GM19395 (cell line): ENCODE results near the gene COPS2.
"Not testable (repeated sequence)": the region's sequence is repeated elsewhere in the genome, so short reads cannot be mapped to it uniquely, and the experiment has no call there.

Source experiments
- ATAC-seq: cut with Tn5 transposase; IDR thresholded peaks from one replicate; pipeline ENCODE4 v1.9.1; 2021; ENCODE audit warnings: mild to moderate bottlenecking, moderate library complexity; ENCODE audit not compliant: unreplicated experiment

Gene COPS2

DNA sequence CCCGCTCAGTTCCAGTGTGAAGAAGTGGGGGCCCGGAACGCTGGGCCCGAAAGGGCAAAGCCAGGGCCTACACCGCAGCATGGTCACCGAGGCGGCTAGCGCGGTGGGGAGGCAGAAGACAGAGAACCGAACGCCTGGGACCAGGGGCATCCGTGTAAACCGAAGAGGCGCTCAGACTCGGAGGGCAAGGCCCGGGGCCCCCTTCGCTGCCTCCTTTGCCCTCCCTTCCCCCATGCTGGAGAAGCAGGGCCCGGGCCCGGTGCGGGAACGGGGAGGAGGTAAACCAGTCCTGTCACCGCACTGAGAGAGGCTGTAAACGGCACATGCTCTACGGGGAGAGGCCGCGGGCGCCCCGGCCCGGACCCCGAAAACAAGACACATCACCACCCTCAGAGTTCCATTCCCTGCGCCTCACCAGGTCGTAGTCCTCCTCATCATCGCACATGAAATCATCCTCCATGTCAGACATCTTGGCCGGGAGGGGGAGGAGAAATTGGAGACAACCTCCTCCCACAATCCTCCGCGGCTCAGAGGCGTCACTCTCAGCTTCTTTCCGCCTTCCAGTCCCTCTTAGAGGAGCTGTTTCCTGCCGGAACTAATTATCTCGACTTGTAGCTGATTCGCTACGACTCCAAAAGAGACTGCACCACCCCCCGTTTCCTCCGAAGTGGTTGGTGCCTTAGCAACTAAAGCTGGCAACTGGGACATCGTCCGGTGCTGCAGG is at the start of gene COPS2:
COPS2 (minus strand) TSS at position 490 of the 724 bp plus-strand sequence; CDS start at position 469, 21 bp downstream.
- peak; percentile 93 for ATAC-seq

DNA sequence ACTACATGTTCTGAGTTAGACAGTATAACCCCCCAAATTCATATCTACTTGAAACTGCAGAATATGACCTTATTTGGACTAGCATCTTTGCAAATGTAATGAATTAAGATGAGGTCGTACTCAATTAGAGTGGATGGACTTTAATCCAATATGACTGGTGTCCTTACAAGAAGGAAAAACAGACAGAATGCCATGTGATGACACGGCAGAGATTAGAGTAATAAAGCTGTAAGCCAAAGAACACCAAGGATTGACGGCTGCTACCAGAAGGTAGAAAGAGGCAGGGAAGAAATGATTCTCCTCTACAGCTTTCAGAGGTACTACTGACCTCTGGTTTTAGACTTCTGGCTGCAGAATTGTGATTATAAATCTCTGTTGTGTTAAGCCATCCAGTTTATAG is 44.9 kb upstream of the COPS2 start:
- ATAC-seq, result no peak

DNA sequence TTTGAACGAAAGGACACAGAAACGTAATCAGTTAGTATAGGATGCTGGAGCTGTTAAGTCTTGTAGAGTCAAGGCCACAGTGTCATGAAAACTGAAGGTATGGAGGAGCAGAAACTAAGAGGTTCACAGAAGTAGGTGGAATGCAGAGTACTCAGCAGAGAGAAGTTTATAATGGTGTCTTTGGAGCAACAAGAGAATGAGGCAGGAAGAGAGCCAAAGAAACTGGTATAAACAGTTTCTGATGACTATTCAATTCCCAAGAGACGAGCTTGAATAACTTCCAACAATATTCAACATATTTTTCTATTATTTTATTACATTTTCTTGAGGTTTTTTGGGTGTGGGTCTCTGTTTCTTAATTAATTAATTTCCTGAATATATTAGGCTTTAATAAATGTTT is 44.3 kb upstream of the COPS2 start:
- no peak for ATAC-seq

DNA sequence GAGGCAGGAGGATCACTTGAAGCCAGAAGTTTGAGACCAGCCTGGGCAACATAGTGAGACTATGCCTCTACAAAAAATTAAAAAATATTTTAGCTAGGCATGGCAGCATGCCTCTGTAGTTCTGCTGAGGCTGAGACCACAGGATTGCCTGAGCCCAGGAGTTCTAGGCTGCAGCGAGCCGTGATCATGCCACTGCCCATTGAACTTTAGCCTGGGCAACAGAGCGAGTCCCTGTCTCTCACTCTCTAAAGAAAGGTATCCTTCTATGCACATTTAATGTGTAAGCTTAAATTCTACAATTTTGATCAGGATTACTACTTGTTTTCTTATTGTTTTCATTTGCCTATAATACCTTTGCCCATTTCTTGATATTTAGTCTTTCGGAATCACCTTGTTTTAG is 41.5 kb upstream of the COPS2 start:
- no peak for ATAC-seq

DNA sequence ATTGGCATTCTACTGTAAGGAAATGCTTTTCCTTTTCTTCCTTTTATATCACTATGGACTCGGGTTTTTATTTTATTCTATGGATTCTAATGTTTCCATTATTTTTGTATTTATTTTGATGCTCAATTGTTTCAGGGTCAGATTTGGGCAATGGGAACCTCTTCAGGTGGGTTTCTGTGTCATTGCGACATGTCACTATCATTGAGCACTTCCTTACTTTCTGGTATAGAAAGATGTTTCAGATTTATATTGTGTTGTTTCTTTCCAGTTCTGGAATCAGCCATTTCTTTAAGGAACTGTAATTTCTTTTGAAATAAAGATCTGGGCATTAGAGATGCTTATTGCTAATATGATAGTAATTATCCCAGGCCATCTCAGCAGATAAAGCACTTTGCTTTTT is 36.5 kb upstream of the COPS2 start:
- no peak for ATAC-seq

DNA sequence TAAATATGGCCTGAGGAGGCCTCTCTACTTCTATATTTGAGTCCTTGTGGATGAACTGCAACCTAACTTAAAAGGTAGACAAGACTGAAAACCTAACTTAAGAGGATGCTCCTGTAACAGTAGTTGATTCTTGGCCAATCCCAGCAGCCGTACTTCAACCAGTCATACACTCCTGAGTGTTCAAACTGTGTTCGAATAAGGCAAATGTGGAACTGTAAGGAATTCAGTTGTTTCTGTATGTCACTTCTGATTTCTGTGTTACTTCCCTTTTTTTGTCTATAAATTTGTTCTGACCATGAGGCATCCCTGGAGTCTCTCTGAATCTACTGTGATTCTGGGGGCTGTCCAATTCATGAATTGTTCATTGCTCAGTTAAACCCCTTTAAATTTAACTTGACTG is 35.2 kb upstream of the COPS2 start:
- ATAC-seq, result no peak

DNA sequence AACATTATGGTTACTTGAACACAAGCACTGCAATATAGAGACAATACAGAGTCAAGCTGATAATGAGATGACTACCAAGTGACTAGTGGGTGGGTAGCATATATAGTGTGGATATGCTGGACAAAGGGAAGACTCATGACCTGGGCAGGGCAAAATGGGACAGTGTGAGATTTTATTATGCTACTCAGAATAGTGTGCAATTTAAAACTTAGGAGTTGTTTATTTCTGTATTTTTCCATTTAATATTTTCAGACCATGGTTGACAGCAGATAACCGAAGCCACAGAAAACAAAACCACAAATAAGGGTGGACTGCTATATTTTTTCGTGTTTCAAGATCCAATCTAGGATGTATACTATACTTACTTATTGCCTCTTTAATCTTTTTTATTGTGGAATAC is 34.2 kb upstream of the COPS2 start:
- no peak for ATAC-seq

DNA sequence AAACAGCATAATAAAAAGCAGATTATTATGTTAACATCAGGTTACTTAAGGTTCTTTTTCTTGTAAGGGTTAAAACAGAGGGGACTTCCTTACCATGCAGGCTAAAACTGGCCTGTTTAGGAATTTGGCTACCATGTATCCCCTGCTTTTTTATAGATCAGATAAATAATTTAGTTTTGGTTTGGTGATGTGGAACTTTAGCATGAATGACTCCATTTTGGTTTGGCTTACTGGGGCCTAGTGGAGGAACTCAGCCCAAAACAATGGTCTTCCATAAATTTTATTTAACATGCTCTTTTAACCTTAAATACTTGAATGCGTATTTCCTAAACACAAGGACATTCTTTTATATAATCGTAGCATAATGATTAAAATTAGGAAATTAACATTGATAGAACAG is 33.5 kb upstream of the COPS2 start:
- no peak for ATAC-seq

DNA sequence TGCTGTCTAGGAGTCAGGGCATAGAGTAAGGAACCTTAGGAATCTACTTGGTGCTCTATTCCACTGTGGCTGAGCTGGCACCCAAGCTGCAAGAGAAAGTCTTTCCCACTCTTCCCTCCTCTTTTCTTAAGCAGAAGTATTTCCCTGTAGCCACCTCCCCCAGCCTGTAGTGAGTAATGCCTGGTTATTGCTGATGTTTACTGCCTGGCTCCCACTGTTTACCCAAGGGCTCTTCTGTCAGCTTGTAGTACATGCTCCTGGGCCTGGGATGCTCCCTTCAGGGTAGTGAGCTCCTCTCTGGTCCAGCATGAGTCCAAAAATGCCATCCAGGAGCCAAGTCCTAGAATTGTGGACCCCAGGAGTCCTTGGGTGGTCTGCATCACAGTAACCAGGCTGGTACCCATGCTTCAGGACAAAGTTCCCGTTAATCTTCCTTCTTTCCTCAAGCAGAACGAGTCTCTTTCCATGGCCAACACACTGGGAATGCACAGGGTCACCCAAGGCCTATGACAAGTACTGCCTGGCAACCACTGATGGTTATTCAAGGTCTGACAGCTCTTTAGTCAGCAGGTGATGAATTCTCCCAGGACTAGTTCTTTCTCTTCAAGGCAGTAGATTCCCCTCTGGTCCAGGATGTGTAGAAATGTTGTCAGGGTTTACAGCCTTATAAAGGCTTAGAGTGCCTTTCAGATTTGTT is 32.3 kb upstream of the COPS2 start:
- no peak for ATAC-seq

DNA sequence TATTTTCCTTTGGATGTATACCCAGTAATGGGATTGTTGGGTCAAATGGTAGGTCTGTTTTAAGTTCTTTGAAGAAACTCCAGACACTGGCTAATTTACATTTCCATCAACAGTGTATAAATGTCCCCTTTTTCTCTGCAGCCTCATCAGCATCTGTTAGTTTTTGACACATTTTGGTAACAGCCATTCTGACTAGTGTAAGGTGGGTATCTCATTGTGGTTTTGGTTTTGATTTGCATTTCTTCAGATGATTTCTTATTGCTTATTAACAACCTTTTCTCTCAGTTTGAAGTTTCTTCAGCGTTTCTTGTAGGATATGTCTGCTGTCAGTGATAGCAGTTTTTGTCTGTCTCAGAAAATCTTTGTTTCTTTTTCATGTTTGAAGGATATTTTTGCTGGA is 30.1 kb upstream of the COPS2 start:
- peak; percentile 82 for ATAC-seq

DNA sequence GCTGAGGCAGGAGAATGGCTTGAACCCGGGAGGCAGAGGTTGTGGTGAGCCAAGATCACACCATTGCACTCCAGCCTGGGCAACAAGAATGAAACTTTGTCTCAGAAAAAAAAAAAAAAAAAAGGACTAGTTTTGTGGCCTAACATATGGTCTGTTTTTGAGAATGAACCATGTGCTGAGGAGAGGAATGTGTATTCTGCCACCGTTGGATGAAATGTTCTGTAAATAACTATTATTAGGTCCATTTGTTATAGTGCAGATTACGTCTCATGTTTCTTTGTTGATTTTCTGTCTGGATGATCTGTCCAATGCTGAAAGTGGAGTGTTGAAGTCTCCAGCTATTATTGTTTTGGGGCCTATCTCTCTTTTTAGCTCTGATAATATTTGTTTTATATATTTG is 28.3 kb upstream of the COPS2 start:
- ATAC-seq, result not testable (repeated sequence)

DNA sequence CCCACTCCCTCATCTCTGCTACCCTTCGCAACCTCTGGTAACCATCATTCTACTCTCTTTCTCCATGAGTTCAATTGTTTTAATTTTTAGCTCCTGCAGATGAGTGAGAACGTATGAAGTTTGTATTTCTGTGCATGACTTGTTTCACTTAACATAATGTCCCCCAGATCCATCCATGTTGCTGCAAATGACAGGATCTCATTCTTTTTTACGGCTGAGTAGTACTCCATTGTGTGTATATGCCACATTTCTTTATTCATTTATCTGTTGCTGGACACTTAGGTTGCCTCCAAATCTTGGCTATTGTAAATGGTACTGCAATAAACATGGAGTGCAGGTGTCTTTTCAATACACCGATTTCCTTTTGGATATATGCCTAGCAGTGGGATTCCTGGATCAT is 26.7 kb upstream of the COPS2 start:
- no peak for ATAC-seq

DNA sequence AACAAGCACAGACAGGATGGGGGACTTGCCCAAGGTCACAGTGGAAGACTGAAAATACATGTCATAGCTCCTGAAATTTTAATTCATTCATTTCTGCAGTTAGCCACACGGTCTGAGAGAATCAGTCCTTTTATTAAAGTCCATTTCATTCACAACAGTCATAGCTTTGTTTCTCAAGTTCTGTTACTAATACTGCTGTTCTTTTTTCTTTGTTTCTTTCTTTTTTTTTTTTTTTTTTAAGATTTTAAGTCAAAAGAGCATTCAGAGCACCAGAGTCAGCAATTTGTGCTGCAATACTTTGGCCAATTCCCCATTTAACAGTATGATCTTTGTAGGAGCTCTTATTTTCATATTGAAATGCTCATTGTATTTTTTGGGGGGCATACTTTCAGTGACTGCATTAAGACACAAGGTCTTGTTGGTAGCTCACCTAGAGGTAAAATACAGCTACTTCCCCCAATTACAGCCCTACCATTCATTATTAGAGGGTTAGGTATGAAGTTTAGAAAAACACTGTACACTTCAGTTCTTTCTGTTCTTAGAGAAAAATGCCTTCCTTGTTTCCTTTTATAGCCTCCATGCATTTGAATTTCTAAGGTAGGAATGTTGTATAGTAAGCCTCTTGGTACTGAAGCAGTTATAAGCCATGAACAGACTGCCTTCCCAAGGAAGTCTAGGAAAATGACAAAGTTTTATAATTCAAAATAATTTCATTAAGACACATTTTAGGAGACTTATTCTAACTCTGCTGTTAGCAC is 24.2 kb upstream of the COPS2 start:
- no peak for ATAC-seq

DNA sequence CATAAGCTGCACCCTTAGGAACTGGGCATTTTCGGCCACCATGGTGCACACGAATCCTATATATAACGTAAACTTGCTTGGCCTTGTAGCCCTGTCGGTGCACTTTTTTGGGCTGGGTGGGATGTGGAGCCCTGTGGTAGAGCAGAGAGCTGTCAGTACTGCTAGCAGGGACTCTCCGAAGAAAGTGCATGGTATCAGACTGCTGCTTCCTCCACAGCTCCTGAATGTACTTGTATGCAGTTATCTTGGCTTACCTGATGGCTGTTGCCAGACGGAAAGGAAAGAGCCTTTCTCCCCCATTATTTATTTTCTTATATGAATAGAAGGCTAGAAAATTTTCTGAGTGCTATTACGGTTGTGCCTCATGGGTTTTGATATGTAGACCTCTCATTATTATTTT is 23.1 kb upstream of the COPS2 start:
- ATAC-seq, result no peak

DNA sequence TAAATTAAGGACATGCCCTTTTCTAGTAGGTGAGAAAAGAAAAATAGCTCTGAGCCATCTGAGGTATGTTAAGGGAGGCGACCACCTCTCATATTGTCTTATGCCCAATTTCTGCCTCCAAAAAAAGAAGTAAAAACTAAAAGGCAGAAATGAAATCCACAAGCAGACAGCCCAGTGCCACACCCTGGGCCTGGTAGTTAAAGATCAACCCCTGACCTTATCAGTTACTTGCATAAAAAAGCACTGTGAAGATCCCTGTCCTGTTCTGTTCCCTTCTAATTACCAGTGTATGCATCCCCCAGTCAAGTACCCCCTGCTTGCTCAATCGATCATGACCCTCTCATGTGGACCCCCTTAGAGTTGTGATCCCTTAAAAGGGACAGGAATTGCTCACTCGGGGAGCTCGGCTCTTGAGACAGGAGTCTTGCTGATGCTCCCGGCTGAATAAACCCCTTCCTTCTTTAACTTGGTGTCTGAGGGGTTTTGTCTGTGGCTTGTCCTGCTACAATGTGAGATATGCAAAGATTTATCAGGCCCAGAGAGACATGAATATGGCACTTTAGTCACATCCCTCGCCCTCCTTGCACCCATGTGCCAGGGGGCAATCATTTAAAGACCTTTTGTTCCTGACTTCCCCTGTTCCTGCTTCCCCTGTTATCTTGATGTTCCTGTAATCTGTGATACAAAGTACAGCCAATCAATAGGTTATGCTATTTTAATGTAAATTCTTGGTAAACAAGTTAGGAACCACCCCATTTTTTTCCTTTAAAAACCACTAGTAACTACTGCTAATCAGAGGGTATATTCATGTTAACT is 20.4 kb upstream of the COPS2 start:
- ATAC-seq, result not testable (repeated sequence)

DNA sequence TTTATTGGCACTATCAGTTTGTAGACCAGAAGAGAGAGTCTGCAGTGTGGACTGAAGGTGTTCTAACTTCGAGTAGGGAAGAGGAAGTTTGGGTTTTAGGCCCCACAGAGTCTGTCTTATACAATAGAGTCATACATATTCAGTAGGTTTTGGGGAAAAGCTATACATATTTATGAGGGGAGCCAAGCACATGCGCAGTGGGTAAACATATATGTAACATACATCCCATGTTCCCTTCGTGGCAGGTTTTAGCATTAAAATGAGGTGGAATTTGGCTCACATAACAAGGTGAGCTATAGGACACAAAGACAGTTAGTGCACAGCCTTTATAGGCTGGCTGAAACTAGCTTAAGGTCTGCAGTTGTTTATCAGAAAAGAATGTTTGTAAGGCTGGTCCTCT is 19.5 kb upstream of the COPS2 start:
- no peak for ATAC-seq

DNA sequence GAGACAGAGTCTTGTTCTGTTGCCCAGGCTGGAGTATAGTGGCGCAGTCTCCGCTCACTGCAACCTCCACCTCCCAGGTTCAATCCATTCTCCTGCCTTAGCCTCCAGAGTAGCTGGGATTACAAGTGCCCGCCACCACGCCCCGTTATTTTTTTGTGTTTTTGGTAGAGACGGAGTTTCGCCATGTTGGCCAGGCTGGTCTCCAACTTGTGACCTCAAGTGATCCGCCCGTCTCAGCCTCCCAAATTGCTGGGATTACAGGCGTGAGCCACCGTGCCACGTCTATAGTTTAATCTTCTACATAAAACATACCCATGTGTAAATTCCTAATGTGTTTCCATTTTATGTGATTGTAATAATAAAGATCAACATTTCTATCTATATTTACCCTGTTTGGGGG is 16.4 kb upstream of the COPS2 start:
- ATAC-seq, result no peak

DNA sequence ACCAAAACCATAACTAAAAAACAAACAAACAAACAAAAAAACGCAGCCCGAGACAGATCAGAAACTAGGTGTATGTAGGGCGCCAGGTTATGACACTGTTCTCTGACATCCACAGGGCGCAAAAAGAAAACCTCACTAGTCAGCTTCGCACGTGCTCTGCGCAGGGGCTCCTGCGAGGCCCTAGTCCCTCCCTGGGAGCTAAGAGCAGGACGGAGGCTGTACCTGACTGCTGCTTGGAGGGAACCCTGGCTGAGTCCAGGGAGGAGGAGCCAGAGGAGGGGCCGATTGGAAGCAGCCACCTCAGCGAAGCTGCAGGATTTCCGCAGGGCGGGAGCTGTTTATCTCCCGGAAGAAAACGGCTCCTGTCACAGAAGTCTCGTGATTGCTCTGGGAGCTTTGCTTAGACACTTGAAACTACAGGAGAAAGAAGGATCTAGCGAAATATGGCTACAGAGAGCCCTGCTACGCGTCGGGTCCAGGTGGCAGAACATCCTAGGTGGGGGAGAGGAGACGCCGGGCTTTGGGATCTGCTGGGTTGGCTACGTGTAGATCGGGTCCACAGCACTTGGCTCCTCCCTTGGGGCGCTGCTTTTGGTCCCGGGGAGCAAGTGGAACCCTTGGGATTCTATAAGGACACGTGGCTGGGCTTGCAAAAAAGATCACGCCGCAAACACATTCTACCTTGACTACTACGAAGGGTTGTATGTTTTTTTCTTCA is 14.6 kb upstream of the COPS2 start, which contains the start of gene GALK2:
GALK2 (plus strand) TSS at position 368 of the 718 bp plus-strand sequence; CDS start at position 444, 76 bp downstream.
- ATAC-seq, result peak; percentile 95

DNA sequence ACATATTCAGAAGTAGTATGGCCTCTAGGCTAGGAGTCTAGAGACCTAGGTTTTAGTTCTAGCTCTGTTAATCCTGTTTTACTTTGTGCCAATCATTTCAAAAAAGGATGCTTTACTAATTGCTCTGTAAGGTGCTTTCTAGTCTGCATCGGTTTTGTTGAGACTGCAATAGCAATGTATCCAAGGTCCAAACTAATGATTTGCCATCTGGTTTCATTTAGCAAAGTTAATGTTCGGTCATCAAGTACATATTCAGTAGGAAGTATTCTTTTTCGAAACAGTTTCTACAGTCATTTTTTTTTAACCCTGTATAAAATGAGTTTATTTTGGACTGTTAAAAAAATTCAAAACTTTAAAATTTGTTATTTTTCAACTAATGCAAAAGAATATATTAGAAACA is 12.6 kb upstream of the COPS2 start:
- ATAC-seq, result no peak

DNA sequence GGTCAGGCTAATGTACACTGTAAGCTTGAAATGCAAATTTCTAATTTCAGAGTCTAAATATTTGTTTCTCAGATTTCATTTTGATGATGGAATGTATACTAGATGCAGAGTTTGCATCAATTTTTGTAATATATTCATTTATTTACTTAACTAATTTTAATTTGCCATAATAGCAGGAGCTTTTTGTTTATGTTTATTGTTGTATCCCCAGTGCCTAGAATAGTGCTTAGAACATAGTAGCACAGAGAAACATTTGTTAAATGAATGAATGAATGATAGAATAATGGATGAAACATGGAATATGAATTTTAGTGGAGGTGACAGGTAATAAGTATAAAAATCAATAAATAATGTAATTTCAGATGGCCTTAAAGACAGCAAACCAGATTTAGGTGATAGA is 9.5 kb upstream of the COPS2 start:
- ATAC-seq, result no peak
